B cell (primary cell): Measurements from ENCODE around the gene ZNF346. TPM values are rescaled to one million over a fixed set of nuclear protein-coding genes. Genes with fewer than 3 reads are reported as not detected.
A peak's percentile ranks its signal among the peaks of the same experiment; 100 is the strongest.
"Not testable (repeated sequence)": the region's sequence is repeated elsewhere in the genome, so short reads cannot be mapped to it uniquely, and the experiment has no call there.

ENCODE experiments used
- ATAC-seq: fragments of 200-7000 bp; cut with Tn5 transposase; one replicate; pipeline ENCODE4 v1.10.0; 2021; ENCODE audit warnings: low read depth, mild to moderate bottlenecking, moderate number of reproducible peaks, moderate library complexity
- CTCF ChIA-PET: fragments of 350-600 bp; sonication (Branson Sonifier 250); formaldehyde crosslinking; loops from one replicate; lab custom pipeline; 2021; ENCODE audit warnings: antibody characterized with exemption, inconsistent platforms; lab: Charles Lee
- POLR2A ChIA-PET: fragments of 350-600 bp; sonication (Branson Sonifier 250); formaldehyde crosslinking; loops from one replicate; lab custom pipeline; 2021; ENCODE audit warnings: antibody characterized with exemption; lab: Charles Lee
- DNase-seq: peaks from one replicate; pipeline ENCODE4 v3.0.0; 2013
- H2AFZ ChIP-seq: 2 replicates; pipeline ENCODE4 v1.6.1; 2012; ENCODE audit warnings: mild to moderate bottlenecking, low read depth, low read length; ENCODE audit not compliant: insufficient read depth, poor library complexity, severe bottlenecking
- H3K27ac ChIP-seq, 2 donors: 1 replicate in 1 of 2; 2 replicates in 1 of 2; pipeline ENCODE4 v1.5.1; 2012 to 2013; ENCODE audit warnings: low read length in 2 of 2, mild to moderate bottlenecking in 2 of 2, moderate library complexity in 1 of 2
- H3K27me3 ChIP-seq, 4 experiments: fragments of 200-600 bp in 1 of 4; sonication (generic) in 1 of 4; replicated peaks in 1 of 4; 1 replicate in 2 of 4; 2 replicates in 2 of 4; pipeline versions ENCODE4 v1.6.1 to v1.7.0; 2013 to 2016; ENCODE audit warnings: low read length in 3 of 4, mild to moderate bottlenecking in 2 of 4, mixed read lengths in 1 of 4, moderate library complexity in 1 of 4; ENCODE audit not compliant: insufficient read depth in 4 of 4, control insufficient read depth in 3 of 4; ENCODE audit errors: control extremely low read depth in 1 of 4
- H3K36me3 ChIP-seq, 2 experiments: replicated peaks in 1 of 2; 1 replicate in 1 of 2; 2 replicates in 1 of 2; pipeline versions ENCODE4 v1.6.1 to v1.7.1; 2013; ENCODE audit warnings: low read length in 1 of 2; ENCODE audit not compliant: insufficient read depth in 2 of 2, control insufficient read depth in 1 of 2; ENCODE audit errors: control extremely low read depth in 1 of 2, extremely low read depth in 1 of 2
- H3K4me1 ChIP-seq, 2 donors: fragments of 200-600 bp in 1 of 2; sonication (generic) in 1 of 2; 1 replicate in 1 of 2; 2 replicates in 1 of 2; pipeline versions ENCODE4 v1.5.1 to v1.6.1; 2013 to 2017; ENCODE audit warnings: low read length in 2 of 2; ENCODE audit not compliant: control insufficient read depth in 2 of 2, insufficient read depth in 2 of 2
- H3K4me2 ChIP-seq: replicated peaks from 2 replicates; pipeline ENCODE3; 2012; ENCODE audit warnings: mild to moderate bottlenecking, low read depth, low read length; ENCODE audit not compliant: poor library complexity, severe bottlenecking
- H3K4me3 ChIP-seq, 5 experiments: fragments of 200-600 bp in 1 of 5; sonication (generic) in 1 of 5; 1 replicate in 3 of 5; 2 replicates in 2 of 5; pipeline versions ENCODE4 v1.5.1 to v1.7.0; 2011 to 2016; ENCODE audit warnings: low read length in 4 of 5, mild to moderate bottlenecking in 4 of 5, low read depth in 2 of 5, control low read depth in 1 of 5, moderate library complexity in 1 of 5; ENCODE audit not compliant: insufficient read depth in 1 of 5; ENCODE audit errors: control extremely low read depth in 1 of 5, extremely low read depth in 1 of 5
- H3K79me2 ChIP-seq: fragments of 200-600 bp; sonication (generic); one replicate; pipeline ENCODE4 v1.6.0; 2016; ENCODE audit warnings: low read length; ENCODE audit not compliant: control insufficient read depth, insufficient read depth
- H3K9ac ChIP-seq: fragments of 200-600 bp; sonication (generic); 2 replicates; pipeline ENCODE4 v1.6.1; 2017; ENCODE audit warnings: mild to moderate bottlenecking, low read length, moderate library complexity
- H3K9me3 ChIP-seq, 3 donors: one replicate each; pipeline versions ENCODE4 v1.6.1 to v1.7.1; 2013; ENCODE audit warnings: low read length in 2 of 3; ENCODE audit not compliant: control insufficient read depth in 2 of 3, insufficient read depth in 1 of 3; ENCODE audit errors: control extremely low read depth in 1 of 3
- H4K20me1 ChIP-seq: 2 replicates; pipeline ENCODE4 v1.6.0; 2012; ENCODE audit warnings: mild to moderate bottlenecking, low read length; ENCODE audit not compliant: insufficient read depth, control insufficient read depth, poor library complexity, severe bottlenecking
- H3K27ac Mint-ChIP-seq: one replicate; pipeline ENCODE4 v1.8.0; 2021; ENCODE audit warnings: mixed read lengths
- H3K27me3 Mint-ChIP-seq: one replicate; pipeline ENCODE4 v1.8.0; 2021; ENCODE audit warnings: mixed read lengths
- H3K4me1 Mint-ChIP-seq: one replicate; pipeline ENCODE4 v1.8.0; 2021; ENCODE audit warnings: mixed read lengths
- H3K4me3 Mint-ChIP-seq: one replicate; pipeline ENCODE4 v1.8.0; 2021; ENCODE audit warnings: mixed read lengths
- H3K9me3 Mint-ChIP-seq: one replicate; pipeline ENCODE4 v1.8.0; 2022; ENCODE audit warnings: mixed read lengths; ENCODE audit not compliant: insufficient read depth
- EZH2 ChIP-seq: IDR thresholded peaks from 2 replicates; pipeline ENCODE4 v1.6.1; 2012; ENCODE audit warnings: borderline replicate concordance, low read depth, mild to moderate bottlenecking, moderate library complexity, low read length; ENCODE audit not compliant: insufficient read depth, poor library complexity, severe bottlenecking
- WGBS: methylation state at CpG from one replicate; pipeline ENCODE4 v1.1.5; 2013; ENCODE audit warnings: missing lambda C conversion rate; ENCODE audit not compliant: insufficient coverage; 5-methylcytosine and 5-hydroxymethylcytosine counted together
- intact Hi-C: fragments of 100-400 bp; cut with micrococcal nuclease; formaldehyde crosslinking; loops from one replicate; pipeline ENCODE4 v1.10.0; 2022
- polyA plus RNA-seq: library from polyadenylated mRNA; depleted of rRNA; stranded (reverse); fragments of >200 nt; gene quantifications from 2 replicates; pipeline ENCODE4 v1.2.3, GENCODE V29; 2012
- total RNA-seq, 2 donors: library from RNA; stranded (reverse); fragments of 120-200 nt in 1 of 2; gene quantifications; 1 replicate in 1 of 2; 2 replicates in 1 of 2; pipeline versions ENCODE4 v1.2.3 to v1.2.4, GENCODE V29; 2013 to 2022
- TF ChIP-seq, protein P1 (sequence below): fragments of 200-600 bp; IDR thresholded peaks from one replicate; pipeline ENCODE4 v1.8.0; 2022; ENCODE audit warnings: antibody characterized with exemption, mild to moderate bottlenecking

ZNF346 gene
- total and polyA plus RNA-seq, 2 donors (not counting 1 experiment from before 2014, with no cell fraction given), result 20.2 to 38.4 TPM

DNA sequence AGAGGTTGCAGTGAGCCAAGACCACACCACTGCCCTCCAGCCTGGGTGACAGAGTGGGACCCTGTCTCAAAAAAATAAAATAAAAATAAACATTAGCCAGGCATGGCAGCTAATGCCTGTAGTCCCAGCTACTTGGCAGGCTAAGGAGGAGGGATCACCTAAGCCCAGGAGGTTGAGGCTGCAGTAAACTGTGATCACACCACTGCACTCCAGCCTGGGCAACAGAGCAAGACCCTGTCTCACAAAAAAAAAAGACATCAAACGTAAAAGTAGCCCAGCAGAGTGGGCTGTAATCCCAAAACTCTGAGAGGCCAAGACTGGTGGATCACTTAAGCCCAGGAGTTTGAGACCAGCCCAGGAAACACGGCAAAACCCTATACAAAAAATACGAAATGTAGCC is 34.9 kb upstream of the ZNF346 start:
- CTCF ChIA-PET, result interaction anchor here (0.9 to 2.6 kb wide), 2 partner anchors 14 to 126 kb away, joined by 3 to 8 read pairs; no protein-coding TSS in a partner anchor
- peaks cover 98% of the 10 kb centered on the region for H3K79me2 ChIP-seq
- TF ChIP-seq, protein P1, sequence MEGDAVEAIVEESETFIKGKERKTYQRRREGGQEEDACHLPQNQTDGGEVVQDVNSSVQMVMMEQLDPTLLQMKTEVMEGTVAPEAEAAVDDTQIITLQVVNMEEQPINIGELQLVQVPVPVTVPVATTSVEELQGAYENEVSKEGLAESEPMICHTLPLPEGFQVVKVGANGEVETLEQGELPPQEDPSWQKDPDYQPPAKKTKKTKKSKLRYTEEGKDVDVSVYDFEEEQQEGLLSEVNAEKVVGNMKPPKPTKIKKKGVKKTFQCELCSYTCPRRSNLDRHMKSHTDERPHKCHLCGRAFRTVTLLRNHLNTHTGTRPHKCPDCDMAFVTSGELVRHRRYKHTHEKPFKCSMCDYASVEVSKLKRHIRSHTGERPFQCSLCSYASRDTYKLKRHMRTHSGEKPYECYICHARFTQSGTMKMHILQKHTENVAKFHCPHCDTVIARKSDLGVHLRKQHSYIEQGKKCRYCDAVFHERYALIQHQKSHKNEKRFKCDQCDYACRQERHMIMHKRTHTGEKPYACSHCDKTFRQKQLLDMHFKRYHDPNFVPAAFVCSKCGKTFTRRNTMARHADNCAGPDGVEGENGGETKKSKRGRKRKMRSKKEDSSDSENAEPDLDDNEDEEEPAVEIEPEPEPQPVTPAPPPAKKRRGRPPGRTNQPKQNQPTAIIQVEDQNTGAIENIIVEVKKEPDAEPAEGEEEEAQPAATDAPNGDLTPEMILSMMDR, result no peak
- TF ChIP-seq EZH2, result no peak
- H3K4me2 ChIP-seq, result no peak overlapping the region
- Mint-ChIP-seq H3K27ac (no peak overlapping the region), H3K4me3 (no peak overlapping the region), H3K4me1 (peaks cover 47% of the 10 kb centered on the region), H3K27me3 (no peaks in the 10 kb centered on the region), H3K9me3 (no peaks in the 10 kb centered on the region)
- WGBS, result 70% methylated on average over 2 of the region's 3 CpGs
- intact Hi-C loops, result no loop called here
- H3K4me1 ChIP-seq, result peaks cover 46 to 55% of the 10 kb centered on the region in 2 donors
- H3K36me3 ChIP-seq, result peaks cover 0 to 6% of the 10 kb centered on the region in 2 experiments
- no peak for DNase-seq
- peaks cover 0 to 9% (median 0%) of the 10 kb centered on the region in 3 donors for H3K9me3 ChIP-seq
- H2AFZ ChIP-seq, result no peak overlapping the region
- no peak for ATAC-seq
- no peak overlapping the region for H3K4me3 ChIP-seq
- H3K9ac ChIP-seq, result no peak overlapping the region
- no peak overlapping the region for H3K27ac ChIP-seq
- no peaks in the 10 kb centered on the region for H3K27me3 ChIP-seq
- POLR2A ChIA-PET, result interaction anchor here (0.6 kb wide), 1 partner anchor 40 kb away, joined by 3 read pairs; no protein-coding TSS in a partner anchor
- H4K20me1 ChIP-seq, result peaks cover 17% of the 10 kb centered on the region

- H3K4me3 Mint-ChIP-seq, result peak overlapping the region; percentile 16
- POLR2A ChIA-PET, H3K9ac ChIP-seq, H3K27me3 Mint-ChIP-seq, intact Hi-C loops, H2AFZ ChIP-seq, H3K4me2 ChIP-seq, CTCF ChIA-PET, H3K36me3 ChIP-seq, H3K27me3 ChIP-seq, H3K9me3 ChIP-seq, ATAC-seq, DNase-seq, H3K4me3 ChIP-seq, H3K9me3 Mint-ChIP-seq: not testable (repeated sequence)
- peaks cover 100% of the 10 kb centered on the region for H3K79me2 ChIP-seq
- peak overlapping the region; percentile 86 for H3K27ac Mint-ChIP-seq
- WGBS, result 93% methylated on average over 3 of the region's 3 CpGs
- peak overlapping the region; percentile 24 to 90 for H3K27ac ChIP-seq
- H3K4me1 Mint-ChIP-seq, result peaks cover 63% of the 10 kb centered on the region
- H4K20me1 ChIP-seq, result peaks cover 45% of the 10 kb centered on the region
- peaks cover 67 to 69% of the 10 kb centered on the region in 2 donors for H3K4me1 ChIP-seq
Observed at GRCh38 chr5:176993081-176993480, 29.4 kb upstream of the ZNF346 start.
